Muscle of arm (tissue), 12 donors: ENCODE results near the gene HRCT1. TPM values are rescaled to one million over a fixed set of nuclear protein-coding genes. Genes with fewer than 3 reads are reported as not detected.
"Not testable (repeated sequence)": the region's sequence is repeated elsewhere in the genome, so short reads cannot be mapped to it uniquely, and the experiment has no call there.

Experiments used
- DNase-seq: peaks from one replicate; pipeline ENCODE4 v3.0.0-alpha.2; 2013
- polyA plus RNA-seq, 12 donors: library from polyadenylated mRNA; unstranded; fragments of 120-200 nt; gene quantifications; one replicate each; pipeline ENCODE4 v1.2.1, GENCODE V29; 2013; ENCODE audit not compliant: insufficient read length in 12 of 12

HRCT1 gene
- polyA plus RNA-seq, 12 donors, result 0.18 to 2.6 (median 1.5) TPM; not detected in 2

GRCh38 chr9:35915681-35916294, 9.8 kb downstream of the HRCT1 start:
- no peak for DNase-seq

GRCh38 chr9:35917261-35917660, 11.3 kb downstream of the HRCT1 start:
- DNase-seq, result no peak

GRCh38 chr9:35918780-35919179, 12.8 kb downstream of the HRCT1 start:
- DNase-seq, result no peak

GRCh38 chr9:35919212-35920008, 13.4 kb downstream of the HRCT1 start:
- no peak for DNase-seq

- no peak for DNase-seq
Measured at GRCh38 chr9:35920051-35920620, 14.1 kb downstream of the HRCT1 start.

GRCh38 chr9:35923598-35923926, 17.6 kb downstream of the HRCT1 start:
- no peak for DNase-seq

- DNase-seq, result no peak
Measured at GRCh38 chr9:35923927-35924763, 18.1 kb downstream of the HRCT1 start.

GRCh38 chr9:35928591-35929452, 22.8 kb downstream of the HRCT1 start:
- DNase-seq, result no peak

- DNase-seq, result no peak
Measured at GRCh38 chr9:35929453-35929718, 23.4 kb downstream of the HRCT1 start.

GRCh38 chr9:35930521-35930920, 24.5 kb downstream of the HRCT1 start:
- DNase-seq, result no peak

- no peak for DNase-seq
Measured at GRCh38 chr9:35930989-35931388, 25.0 kb downstream of the HRCT1 start.

- no peak for DNase-seq
Measured at GRCh38 chr9:35932735-35933134, 26.7 kb downstream of the HRCT1 start.

GRCh38 chr9:35933550-35934067, 27.6 kb downstream of the HRCT1 start:
- no peak for DNase-seq

- not testable (repeated sequence) for DNase-seq
Measured at GRCh38 chr9:35934069-35934468, 28.1 kb downstream of the HRCT1 start.

GRCh38 chr9:35935261-35935660, 29.3 kb downstream of the HRCT1 start:
- no peak for DNase-seq

- no peak for DNase-seq
Measured at GRCh38 chr9:35935755-35936509, 29.9 kb downstream of the HRCT1 start.

GRCh38 chr9:35937227-35937626, 31.2 kb downstream of the HRCT1 start:
- no peak for DNase-seq

- DNase-seq, result no peak
Measured at GRCh38 chr9:35938474-35939356, 32.7 kb downstream of the HRCT1 start.

GRCh38 chr9:35939679-35940250, 33.8 kb downstream of the HRCT1 start:
- no peak for DNase-seq
